H9 (cell line): Measurements from ENCODE around the gene ALOX12B. TPM values are rescaled to one million over a fixed set of nuclear protein-coding genes. Genes with fewer than 3 reads are reported as not detected.

Experiments used
- DNase-seq: peaks from one replicate; pipeline ENCODE4 v3.0.0-alpha.2; 2017
- H2AFZ ChIP-seq: one replicate; pipeline ENCODE4 v1.6.1; 2013; ENCODE audit warnings: mild to moderate bottlenecking, low read length, control low read depth, moderate library complexity
- H2AK5ac ChIP-seq: 2 replicates; pipeline ENCODE4 v1.6.1; 2013; ENCODE audit warnings: low read length, control low read depth, mixed read lengths; ENCODE audit not compliant: insufficient read length
- H2BK120ac ChIP-seq: one replicate; pipeline ENCODE4 v1.6.1; 2013; ENCODE audit warnings: low read depth, mild to moderate bottlenecking, low read length, control low read depth, inconsistent platforms; ENCODE audit not compliant: poor library complexity, severe bottlenecking
- H2BK12ac ChIP-seq: 2 replicates; pipeline ENCODE4 v1.6.1; 2013; ENCODE audit warnings: low read length, control low read depth, mixed read lengths, low read depth; ENCODE audit not compliant: insufficient read length
- H2BK15ac ChIP-seq: 2 replicates; pipeline ENCODE4 v1.6.1; 2013; ENCODE audit warnings: low read depth, low read length, control low read depth
- H2BK20ac ChIP-seq: one replicate; pipeline ENCODE4 v1.6.1; 2013; ENCODE audit warnings: low read depth, mild to moderate bottlenecking, low read length, control low read depth, inconsistent platforms; ENCODE audit not compliant: poor library complexity, severe bottlenecking
- H2BK5ac ChIP-seq: 2 replicates; pipeline ENCODE4 v1.6.1; 2013; ENCODE audit warnings: low read length, control low read depth, mixed read lengths; ENCODE audit not compliant: insufficient read length
- H3K14ac ChIP-seq: 2 replicates; pipeline ENCODE4 v1.6.1; 2013; ENCODE audit warnings: low read length, control low read depth; ENCODE audit not compliant: insufficient read depth
- H3K18ac ChIP-seq: 2 replicates; pipeline ENCODE4 v1.6.1; 2013; ENCODE audit warnings: low read depth, mild to moderate bottlenecking, mixed read lengths, low read length, control low read depth; ENCODE audit not compliant: insufficient read length
- H3K23ac ChIP-seq: 2 replicates; pipeline ENCODE4 v1.6.1; 2013; ENCODE audit warnings: low read length, control low read depth, mixed read lengths, low read depth; ENCODE audit not compliant: insufficient read length
- H3K23me2 ChIP-seq: 2 replicates; pipeline ENCODE4 v1.6.1; 2013; ENCODE audit warnings: low read depth, mild to moderate bottlenecking, mixed read lengths, low read length, control low read depth; ENCODE audit not compliant: insufficient read length, poor library complexity, severe bottlenecking
- H3K27ac ChIP-seq: 2 replicates; pipeline ENCODE4 v1.5.1; 2013; ENCODE audit warnings: low read length, control low read depth, mixed read lengths, low read depth; ENCODE audit not compliant: insufficient read length
- H3K27me3 ChIP-seq: 2 replicates; pipeline ENCODE4 v1.6.1; 2013; ENCODE audit warnings: low read length, control low read depth, inconsistent platforms; ENCODE audit not compliant: insufficient read depth
- H3K4ac ChIP-seq: 2 replicates; pipeline ENCODE4 v1.6.1; 2013; ENCODE audit warnings: low read depth, mild to moderate bottlenecking, control low read depth, inconsistent platforms, low read length, moderate library complexity
- H3K4me1 ChIP-seq: 2 replicates; pipeline ENCODE4 v1.6.1; 2013; ENCODE audit warnings: low read length, control low read depth, inconsistent platforms; ENCODE audit not compliant: insufficient read depth
- H3K4me2 ChIP-seq: 2 replicates; pipeline ENCODE4 v1.6.1; 2013; ENCODE audit warnings: low read length, control low read depth, mixed read lengths; ENCODE audit not compliant: insufficient read length, insufficient read depth
- H3K56ac ChIP-seq: 2 replicates; pipeline ENCODE4 v1.6.1; 2013; ENCODE audit warnings: low read depth, mild to moderate bottlenecking, mixed read lengths, low read length, control low read depth; ENCODE audit not compliant: insufficient read length
- H3K79me1 ChIP-seq: 2 replicates; pipeline ENCODE4 v1.6.1; 2013; ENCODE audit warnings: low read depth, mild to moderate bottlenecking, moderate library complexity, low read length, control low read depth, inconsistent platforms; ENCODE audit not compliant: insufficient read depth, poor library complexity, severe bottlenecking
- H3K79me2 ChIP-seq: 2 replicates; pipeline ENCODE4 v1.6.1; 2013; ENCODE audit warnings: low read length, control low read depth, inconsistent platforms; ENCODE audit not compliant: insufficient read depth
- H3K9ac ChIP-seq: 2 replicates; pipeline ENCODE4 v1.6.1; 2013; ENCODE audit warnings: low read length, control low read depth, mixed read lengths; ENCODE audit not compliant: insufficient read length; ENCODE audit errors: extremely low read depth
- H3K9me3 ChIP-seq: one replicate; pipeline ENCODE4 v1.6.1; 2013; ENCODE audit warnings: low read depth, low read length, inconsistent platforms; ENCODE audit not compliant: control insufficient read depth
- H3T11ph ChIP-seq: one replicate; pipeline ENCODE4 v1.6.1; 2013; ENCODE audit warnings: mild to moderate bottlenecking, low read length, control low read depth, inconsistent platforms
- H4K20me1 ChIP-seq: one replicate; pipeline ENCODE4 v1.6.1; 2013; ENCODE audit not compliant: control insufficient read depth, insufficient read length, insufficient read depth
- H4K5ac ChIP-seq: 2 replicates; pipeline ENCODE4 v1.6.1; 2013; ENCODE audit warnings: low read depth, mild to moderate bottlenecking, mixed read lengths, low read length, control low read depth; ENCODE audit not compliant: insufficient read length
- H4K8ac ChIP-seq: replicated peaks from 2 replicates; pipeline ENCODE4 v1.6.1; 2013; ENCODE audit warnings: low read length, control low read depth, mixed read lengths, low read depth; ENCODE audit not compliant: insufficient read length
- H4K91ac ChIP-seq: 2 replicates; pipeline ENCODE4 v1.6.1; 2013; ENCODE audit warnings: low read depth, mild to moderate bottlenecking, moderate library complexity, mixed read lengths, low read length, control low read depth; ENCODE audit not compliant: insufficient read length
- H3K27ac Mint-ChIP-seq, 3 experiments: 2 replicates in 2 of 3; 3 replicates in 1 of 3; pipeline ENCODE4 v1.8.0; 2020 to 2021; ENCODE audit warnings: mixed read lengths in 3 of 3, mild to moderate bottlenecking in 1 of 3, moderate library complexity in 1 of 3
- H3K27me3 Mint-ChIP-seq: 2 replicates; pipeline ENCODE4 v1.8.0; 2021; ENCODE audit warnings: low read depth, mild to moderate bottlenecking, moderate library complexity, mixed read lengths
- H3K36me3 Mint-ChIP-seq, 3 experiments: 2 replicates in 2 of 3; 3 replicates in 1 of 3; pipeline ENCODE4 v1.8.0; 2020 to 2021; ENCODE audit warnings: low read depth in 3 of 3, mixed read lengths in 3 of 3; ENCODE audit not compliant: insufficient read depth in 1 of 3
- H3K4me1 Mint-ChIP-seq, 2 experiments: 2 replicates each; pipeline ENCODE4 v1.8.0; 2020; ENCODE audit warnings: mixed read lengths in 2 of 2
- H3K4me3 Mint-ChIP-seq, 2 experiments: 2 replicates in 1 of 2; 3 replicates in 1 of 2; pipeline ENCODE4 v1.8.0; 2020 to 2021; ENCODE audit warnings: mild to moderate bottlenecking in 2 of 2, mixed read lengths in 2 of 2, moderate library complexity in 1 of 2
- H3K9me3 Mint-ChIP-seq, 2 experiments: 2 replicates in 1 of 2; 3 replicates in 1 of 2; pipeline ENCODE4 v1.8.0; 2020; ENCODE audit warnings: mild to moderate bottlenecking in 2 of 2, mixed read lengths in 2 of 2, moderate library complexity in 1 of 2
- CTCF ChIP-seq: fragments of 200-600 bp; sonication (generic); conservative IDR thresholded peaks from 3 replicates; pipeline ENCODE4 v1.8.0; 2021; ENCODE audit warnings: antibody characterized with exemption, mild to moderate bottlenecking
- WGBS: extraction: QIAGEN DNeasy Blood & Tissue Kit; methylation state at CpG from one replicate; pipeline ENCODE4 v1.1.7; 2013; ENCODE audit warnings: missing lambda C conversion rate, low lambda C conversion rate, mixed read lengths; ENCODE audit not compliant: insufficient read length; ENCODE audit errors: extremely low coverage; 5-methylcytosine and 5-hydroxymethylcytosine counted together
- total RNA-seq: library from RNA; stranded (reverse); gene quantifications from 2 replicates; pipeline ENCODE4 v1.2.1, GENCODE V29; 2021

ALOX12B gene
- total RNA-seq, 1 experiment from 2014 or later = 1.2 TPM

DNA sequence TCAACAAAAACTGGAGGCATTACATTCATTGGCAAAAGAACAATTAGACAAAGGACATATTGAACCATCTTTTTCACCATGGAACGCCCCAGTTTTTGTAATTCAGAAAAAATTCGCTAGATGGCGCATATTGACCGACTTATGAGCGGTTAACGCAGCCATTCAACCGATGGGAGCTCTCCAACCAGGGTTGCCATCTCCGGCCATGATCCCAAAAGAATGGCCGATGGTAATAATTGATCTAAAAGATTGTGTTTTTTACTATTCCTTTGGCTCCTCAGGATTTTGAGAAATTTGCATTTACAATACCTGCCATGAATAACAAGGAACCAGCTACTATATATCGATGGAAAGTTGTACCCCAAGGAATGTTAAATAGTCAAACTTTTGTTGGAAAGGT lies 27.2 kb downstream of the ALOX12B start:
- Histone ChIP-seq H4K20me1 (no peaks in the 10 kb centered on the region), H3K56ac (no peak overlapping the region), H3K79me1 (no peaks in the 10 kb centered on the region), H3K79me2 (no peaks in the 10 kb centered on the region), H2BK5ac (no peak overlapping the region), H3K4me1 (peaks cover 3% of the 10 kb centered on the region; the same call in 1 of the 2 replicates), H3T11ph (no peak overlapping the region), H3K9me3 (no peaks in the 10 kb centered on the region), H3K4ac (no peak overlapping the region), H2BK12ac (no peak overlapping the region), H2BK15ac (no peak overlapping the region), H4K5ac (no peak overlapping the region), H3K18ac (no peak overlapping the region), H2AFZ (no peak overlapping the region), H4K8ac (no peak overlapping the region), H2BK20ac (no peak overlapping the region), H3K27me3 (peaks cover 13% of the 10 kb centered on the region; the same call in 1 of the 2 replicates), H3K9ac (no peak overlapping the region), H3K4me2 (no peak overlapping the region), H3K27ac (no peak overlapping the region), H2AK5ac (no peak overlapping the region), H4K91ac (no peak overlapping the region), H2BK120ac (no peak overlapping the region), H3K23ac (no peak overlapping the region), H3K14ac (no peak overlapping the region), H3K23me2 (peaks cover 10% of the 10 kb centered on the region)
- H3K4me1 Mint-ChIP-seq = peaks cover 39 to 42% of the 10 kb centered on the region in 2 experiments
- no peaks in the 10 kb centered on the region for H3K36me3 Mint-ChIP-seq
- peak; percentile 76 for DNase-seq
- peak overlapping the region in 1 of 2 experiments; percentile 33; a peak in 1 of 5 replicates for H3K4me3 Mint-ChIP-seq
- peak; percentile 84 for TF ChIP-seq CTCF
- H3K27ac Mint-ChIP-seq = no peak overlapping the region
- H3K9me3 Mint-ChIP-seq = no peaks in the 10 kb centered on the region
- no CpG with 5 or more reads among the region's 10 CpGs for WGBS
- H3K27me3 Mint-ChIP-seq = peaks cover 81% of the 10 kb centered on the region
